ENCODE data around the gene SLC17A4.

DNA sequence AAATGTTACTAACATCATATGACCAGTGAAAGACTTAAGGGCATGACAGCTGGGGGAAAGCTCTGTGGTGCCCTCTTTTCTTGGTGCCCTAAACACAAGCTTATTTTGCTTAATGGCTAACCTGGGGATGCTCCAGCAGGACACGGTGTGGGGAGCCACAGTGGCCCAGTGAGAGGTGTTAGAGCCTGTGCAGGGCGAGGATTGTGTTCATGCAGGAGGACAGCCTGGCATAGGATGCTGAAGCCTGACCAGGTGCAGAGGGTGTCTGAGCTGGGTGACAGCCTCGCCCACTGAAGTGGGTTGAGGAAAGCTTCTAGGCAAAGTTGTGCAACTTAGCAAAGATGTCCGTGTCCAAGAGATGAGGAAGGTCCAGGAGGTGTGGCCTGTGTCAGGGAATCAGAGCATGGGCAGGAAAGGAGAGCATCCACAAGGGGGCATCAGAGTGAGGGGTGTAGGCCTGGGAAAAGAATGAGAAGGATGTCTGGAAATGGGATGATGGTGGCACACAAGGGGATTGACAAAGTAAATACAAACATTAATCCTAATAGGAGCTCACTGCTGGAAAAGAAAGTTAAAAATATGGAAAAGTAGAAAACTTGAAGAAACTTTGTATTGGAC lies 33.9 kb downstream of the SLC17A4 start:
- TF ChIP-seq POLR2AphosphoS5 (IDR thresholded peaks at IDR 0.05; ENCODE audit: low read depth), result no peak
- TF ChIP-seq, protein P1, sequence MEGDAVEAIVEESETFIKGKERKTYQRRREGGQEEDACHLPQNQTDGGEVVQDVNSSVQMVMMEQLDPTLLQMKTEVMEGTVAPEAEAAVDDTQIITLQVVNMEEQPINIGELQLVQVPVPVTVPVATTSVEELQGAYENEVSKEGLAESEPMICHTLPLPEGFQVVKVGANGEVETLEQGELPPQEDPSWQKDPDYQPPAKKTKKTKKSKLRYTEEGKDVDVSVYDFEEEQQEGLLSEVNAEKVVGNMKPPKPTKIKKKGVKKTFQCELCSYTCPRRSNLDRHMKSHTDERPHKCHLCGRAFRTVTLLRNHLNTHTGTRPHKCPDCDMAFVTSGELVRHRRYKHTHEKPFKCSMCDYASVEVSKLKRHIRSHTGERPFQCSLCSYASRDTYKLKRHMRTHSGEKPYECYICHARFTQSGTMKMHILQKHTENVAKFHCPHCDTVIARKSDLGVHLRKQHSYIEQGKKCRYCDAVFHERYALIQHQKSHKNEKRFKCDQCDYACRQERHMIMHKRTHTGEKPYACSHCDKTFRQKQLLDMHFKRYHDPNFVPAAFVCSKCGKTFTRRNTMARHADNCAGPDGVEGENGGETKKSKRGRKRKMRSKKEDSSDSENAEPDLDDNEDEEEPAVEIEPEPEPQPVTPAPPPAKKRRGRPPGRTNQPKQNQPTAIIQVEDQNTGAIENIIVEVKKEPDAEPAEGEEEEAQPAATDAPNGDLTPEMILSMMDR (conservative IDR thresholded peaks at IDR 0.05; ENCODE audit: low read depth in 2 of 2), result peak; percentile 60 to 82
- TF ChIP-seq, protein P2, sequence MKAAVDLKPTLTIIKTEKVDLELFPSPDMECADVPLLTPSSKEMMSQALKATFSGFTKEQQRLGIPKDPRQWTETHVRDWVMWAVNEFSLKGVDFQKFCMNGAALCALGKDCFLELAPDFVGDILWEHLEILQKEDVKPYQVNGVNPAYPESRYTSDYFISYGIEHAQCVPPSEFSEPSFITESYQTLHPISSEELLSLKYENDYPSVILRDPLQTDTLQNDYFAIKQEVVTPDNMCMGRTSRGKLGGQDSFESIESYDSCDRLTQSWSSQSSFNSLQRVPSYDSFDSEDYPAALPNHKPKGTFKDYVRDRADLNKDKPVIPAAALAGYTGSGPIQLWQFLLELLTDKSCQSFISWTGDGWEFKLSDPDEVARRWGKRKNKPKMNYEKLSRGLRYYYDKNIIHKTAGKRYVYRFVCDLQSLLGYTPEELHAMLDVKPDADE (IDR thresholded peaks at IDR 0.05), result no peak

Measured in GM23338 (cell line).